ENCODE measurements around the gene KRTAP10-2.
"Not testable (repeated sequence)": the region's sequence is repeated elsewhere in the genome, so short reads cannot be mapped to it uniquely, and the experiment has no call there.

Gene KRTAP10-2

DNA sequence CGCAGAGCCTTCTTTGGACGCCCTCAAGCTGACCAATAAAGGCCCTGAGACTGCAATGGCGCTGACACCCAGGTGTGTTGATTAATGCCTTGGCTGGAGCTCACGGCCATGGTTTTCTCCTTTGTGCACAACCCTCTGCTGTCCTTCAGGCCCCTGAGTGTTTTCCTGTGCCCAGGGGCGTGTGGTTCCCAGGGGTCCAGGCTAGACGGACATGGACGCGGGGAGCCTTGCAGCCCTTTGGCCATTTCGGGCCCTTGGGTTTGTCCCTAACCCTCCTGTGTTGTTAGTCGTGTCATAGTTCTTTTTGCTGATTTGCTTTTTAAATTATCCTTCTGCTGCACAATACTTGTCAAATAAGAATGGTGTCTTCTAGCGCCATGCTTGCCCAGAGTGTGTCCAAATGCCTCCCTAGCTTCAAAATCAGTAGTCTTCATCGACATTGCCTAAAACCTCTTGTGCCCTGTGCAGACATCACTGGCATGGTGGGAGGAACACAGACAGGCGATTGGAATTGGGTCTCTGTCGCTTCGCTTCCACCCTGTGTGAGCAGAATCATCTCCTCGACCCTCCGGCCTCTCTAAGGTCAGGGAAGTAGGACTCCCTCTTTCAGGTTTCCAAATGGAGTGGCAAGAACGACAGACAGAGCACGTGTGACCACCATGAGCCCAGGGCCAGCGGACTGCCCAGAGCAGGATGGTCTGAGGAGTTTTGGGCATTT lies 24.2 kb upstream of the KRTAP10-2 start:
- no peak for DNase-seq (ENCODE audit: low spot score)
- in situ Hi-C loops (cut with MboI; ENCODE audit: low pct_unique_long_range_greater_than_20kb, low sequenced_read_pairs, unreplicated experiment), result no loop called here

DNA sequence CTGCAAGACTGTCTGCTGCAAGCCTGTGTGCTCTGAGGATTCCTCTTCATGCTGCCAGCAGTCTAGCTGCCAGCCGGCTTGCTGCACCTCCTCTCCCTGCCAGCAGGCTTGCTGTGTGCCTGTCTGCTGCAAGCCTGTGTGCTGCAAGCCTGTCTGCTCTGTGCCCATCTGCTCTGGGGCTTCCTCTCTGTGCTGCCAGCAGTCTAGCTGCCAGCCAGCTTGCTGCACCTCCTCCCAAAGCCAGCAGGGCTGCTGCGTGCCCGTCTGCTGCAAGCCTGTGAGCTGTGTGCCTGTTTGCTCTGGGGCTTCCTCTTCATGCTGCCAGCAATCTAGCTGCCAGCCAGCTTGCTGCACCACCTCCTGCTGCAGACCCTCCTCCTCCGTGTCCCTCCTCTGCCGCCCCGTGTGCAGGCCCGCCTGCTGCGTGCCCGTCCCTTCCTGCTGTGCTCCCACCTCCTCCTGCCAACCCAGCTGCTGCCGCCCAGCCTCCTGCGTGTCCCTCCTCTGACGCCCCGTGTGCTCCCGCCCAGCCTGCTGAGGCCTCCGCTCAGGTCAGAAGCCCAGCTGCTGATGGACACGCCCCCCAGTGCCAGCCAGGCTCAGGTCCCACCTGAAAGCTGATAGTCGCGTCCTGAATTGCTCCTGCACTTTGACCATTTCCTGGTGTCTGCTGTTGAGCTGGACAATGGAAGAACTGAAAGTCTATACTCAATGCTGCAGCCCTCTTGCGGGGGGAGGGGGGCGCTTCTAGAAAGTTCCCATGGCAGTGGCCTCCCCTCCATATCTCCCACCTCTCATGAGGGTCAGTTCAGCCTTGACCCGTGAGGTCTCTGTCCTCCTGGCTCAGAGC lies 23.4 kb upstream of the KRTAP10-2 start:
- no peak for DNase-seq (ENCODE audit: low spot score)
- in situ Hi-C loops (cut with MboI; ENCODE audit: low pct_unique_long_range_greater_than_20kb, low sequenced_read_pairs, unreplicated experiment), result no loop called here
- TF ChIP-seq, protein P1, sequence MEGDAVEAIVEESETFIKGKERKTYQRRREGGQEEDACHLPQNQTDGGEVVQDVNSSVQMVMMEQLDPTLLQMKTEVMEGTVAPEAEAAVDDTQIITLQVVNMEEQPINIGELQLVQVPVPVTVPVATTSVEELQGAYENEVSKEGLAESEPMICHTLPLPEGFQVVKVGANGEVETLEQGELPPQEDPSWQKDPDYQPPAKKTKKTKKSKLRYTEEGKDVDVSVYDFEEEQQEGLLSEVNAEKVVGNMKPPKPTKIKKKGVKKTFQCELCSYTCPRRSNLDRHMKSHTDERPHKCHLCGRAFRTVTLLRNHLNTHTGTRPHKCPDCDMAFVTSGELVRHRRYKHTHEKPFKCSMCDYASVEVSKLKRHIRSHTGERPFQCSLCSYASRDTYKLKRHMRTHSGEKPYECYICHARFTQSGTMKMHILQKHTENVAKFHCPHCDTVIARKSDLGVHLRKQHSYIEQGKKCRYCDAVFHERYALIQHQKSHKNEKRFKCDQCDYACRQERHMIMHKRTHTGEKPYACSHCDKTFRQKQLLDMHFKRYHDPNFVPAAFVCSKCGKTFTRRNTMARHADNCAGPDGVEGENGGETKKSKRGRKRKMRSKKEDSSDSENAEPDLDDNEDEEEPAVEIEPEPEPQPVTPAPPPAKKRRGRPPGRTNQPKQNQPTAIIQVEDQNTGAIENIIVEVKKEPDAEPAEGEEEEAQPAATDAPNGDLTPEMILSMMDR (IDR thresholded peaks at IDR 0.05; ENCODE audit: extremely low read depth, insufficient read depth, missing control alignments), result no peak

More for the DNA sequence above, 24.2 kb upstream of the KRTAP10-2 start:
- TF ChIP-seq, protein P1 (IDR thresholded peaks at IDR 0.05; ENCODE audit: extremely low read depth, insufficient read depth, missing control alignments), result no peak

DNA sequence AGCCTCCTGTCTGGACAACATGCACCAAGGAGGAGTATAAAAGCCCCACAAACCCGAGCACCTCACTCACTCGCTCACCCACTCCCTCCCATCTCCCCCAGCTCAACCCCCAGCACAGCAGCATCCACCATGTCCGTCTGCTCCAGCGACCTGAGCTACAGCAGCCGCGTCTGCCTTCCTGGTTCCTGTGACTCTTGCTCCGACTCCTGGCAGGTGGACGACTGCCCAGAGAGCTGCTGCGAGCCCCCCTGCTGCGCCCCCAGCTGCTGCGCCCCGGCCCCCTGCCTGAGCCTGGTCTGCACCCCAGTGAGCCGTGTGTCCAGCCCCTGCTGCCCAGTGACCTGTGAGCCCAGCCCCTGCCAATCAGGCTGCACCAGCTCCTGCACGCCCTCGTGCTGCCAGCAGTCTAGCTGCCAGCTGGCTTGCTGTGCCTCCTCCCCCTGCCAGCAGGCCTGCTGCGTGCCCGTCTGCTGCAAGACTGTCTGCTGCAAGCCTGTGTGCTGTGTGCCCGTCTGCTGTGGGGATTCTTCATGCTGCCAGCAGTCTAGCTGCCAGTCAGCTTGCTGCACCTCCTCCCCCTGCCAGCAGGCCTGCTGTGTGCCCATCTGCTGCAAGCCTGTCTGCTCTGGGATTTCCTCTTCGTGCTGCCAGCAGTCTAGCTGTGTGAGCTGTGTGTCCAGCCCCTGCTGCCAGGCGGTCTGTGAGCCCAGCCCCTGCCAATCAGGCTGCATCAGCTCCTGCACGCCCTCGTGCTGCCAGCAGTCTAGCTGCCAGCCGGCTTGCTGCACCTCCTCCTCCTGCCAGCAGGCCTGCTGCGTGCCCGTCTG lies 22.5 kb upstream of the KRTAP10-2 start, which contains the start of gene KRTAP10-4:
Gene KRTAP10-4 (plus strand): TSS at position 100 of the 827 bp plus-strand sequence. CDS start 30 bp downstream, at position 130.
- in situ Hi-C loops (cut with MboI; ENCODE audit: low pct_unique_long_range_greater_than_20kb, low sequenced_read_pairs, unreplicated experiment), result not testable (repeated sequence)

DNA sequence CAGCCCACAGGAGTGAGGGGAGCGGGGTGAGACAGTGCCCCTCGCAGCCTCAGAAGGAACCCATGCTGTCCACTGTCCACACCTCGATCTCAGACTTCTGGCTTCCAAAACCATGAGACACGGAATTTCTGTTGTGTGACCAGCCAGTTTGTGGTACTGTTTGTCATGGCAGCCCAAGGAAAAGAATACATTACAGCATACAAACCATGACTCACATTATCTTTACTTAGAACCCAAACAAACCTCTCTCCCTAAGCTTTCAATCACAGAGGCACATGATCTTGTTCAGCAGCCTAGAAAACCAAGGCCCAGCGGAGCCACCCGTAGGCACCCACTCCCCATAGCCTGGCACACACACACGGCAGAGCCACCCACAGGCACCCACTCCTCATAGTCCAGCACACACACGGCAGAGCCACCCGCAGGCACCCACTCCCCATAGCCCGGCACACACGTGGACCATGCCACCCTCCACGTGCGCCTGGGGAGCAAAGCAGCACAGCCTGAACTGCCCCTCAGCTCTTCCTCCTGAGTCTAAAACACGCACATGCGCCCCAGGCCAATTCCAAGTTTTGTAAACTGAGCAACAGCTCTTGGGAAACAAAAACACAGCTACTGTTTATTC lies 21.8 kb upstream of the KRTAP10-2 start:
- in situ Hi-C loops (cut with MboI; ENCODE audit: low pct_unique_long_range_greater_than_20kb, low sequenced_read_pairs, unreplicated experiment), result no loop called here

More for the DNA sequence above, 22.5 kb upstream of the KRTAP10-2 start, which contains the start of gene KRTAP10-4:
- DNase-seq (ENCODE audit: low spot score), result not testable (repeated sequence)

DNA sequence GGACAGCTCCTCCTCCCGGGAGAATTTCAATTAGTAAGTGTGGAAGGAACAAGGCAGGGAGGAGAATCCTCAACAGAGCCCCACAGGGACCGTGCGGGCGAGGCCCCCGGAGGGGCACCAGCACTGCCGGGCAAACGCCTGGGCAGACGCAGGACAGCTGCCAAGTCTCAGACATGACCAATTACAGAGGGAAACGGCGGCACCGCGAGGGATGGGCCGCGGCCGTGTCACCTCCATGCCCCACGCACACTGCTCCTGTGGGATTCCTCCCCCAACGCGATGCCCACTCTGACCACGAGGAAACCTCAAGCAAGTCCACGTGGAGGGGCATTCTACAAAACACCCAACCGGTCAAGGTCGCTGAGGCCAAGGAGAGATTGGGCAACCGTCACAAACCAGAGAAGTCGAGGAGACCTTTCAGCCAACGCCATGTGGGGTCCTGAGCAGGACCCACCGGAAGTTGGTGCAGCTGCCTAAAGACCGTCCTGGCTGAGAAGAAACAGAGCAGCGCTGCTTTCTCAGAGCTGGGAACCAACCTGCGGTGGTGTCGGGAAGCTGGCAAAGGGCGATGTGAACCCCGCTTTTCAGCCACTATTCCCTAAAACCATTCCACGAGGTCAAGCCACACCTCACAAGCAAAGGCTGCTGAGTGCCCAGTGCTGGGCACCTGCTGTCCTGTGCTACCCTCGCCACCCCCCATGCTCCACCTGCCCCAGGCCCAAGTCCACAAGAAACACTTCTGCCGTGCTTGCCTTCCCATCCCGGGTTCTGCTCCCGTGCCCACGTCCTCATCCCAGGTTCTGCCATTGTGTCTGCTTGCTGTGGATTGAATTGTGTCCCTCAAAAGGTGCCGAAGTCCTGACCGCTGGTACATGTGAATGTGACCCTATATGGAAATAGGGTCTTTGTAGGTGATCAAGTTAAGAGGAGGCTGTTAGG lies 20.8 kb upstream of the KRTAP10-2 start:
- in situ Hi-C loops (cut with MboI; ENCODE audit: low pct_unique_long_range_greater_than_20kb, low sequenced_read_pairs, unreplicated experiment), result no loop called here
- DNase-seq (ENCODE audit: low spot score), result no peak
- TF ChIP-seq, protein P1 (IDR thresholded peaks at IDR 0.05; ENCODE audit: extremely low read depth, insufficient read depth, missing control alignments), result no peak

More for the DNA sequence above, 21.8 kb upstream of the KRTAP10-2 start:
- DNase-seq (ENCODE audit: low spot score), result no peak
- TF ChIP-seq, protein P1 (IDR thresholded peaks at IDR 0.05; ENCODE audit: extremely low read depth, insufficient read depth, missing control alignments), result no peak

DNA sequence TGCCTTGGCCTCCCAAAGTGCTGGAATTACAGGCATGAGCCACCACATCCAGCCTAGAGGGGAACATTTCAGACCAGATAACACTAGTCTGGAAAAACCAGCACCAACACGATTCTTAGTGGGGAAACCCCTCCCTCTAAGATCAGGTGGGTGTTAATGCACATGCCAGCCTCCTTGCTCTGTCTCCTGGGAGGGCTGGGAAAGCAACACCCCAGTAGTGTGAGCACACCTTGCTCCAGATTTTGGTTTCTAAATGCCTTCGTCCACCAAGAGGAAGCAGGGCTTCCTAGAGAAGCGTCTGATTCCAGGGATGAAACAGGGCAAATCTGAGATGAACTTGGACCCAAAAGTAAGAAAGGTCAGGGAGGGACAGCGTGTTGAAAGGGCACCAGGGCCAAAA lies 20.0 kb upstream of the KRTAP10-2 start:
- TF ChIP-seq, protein P1 (IDR thresholded peaks at IDR 0.05; ENCODE audit: extremely low read depth, insufficient read depth, missing control alignments), result no peak
- in situ Hi-C loops (cut with MboI; ENCODE audit: low pct_unique_long_range_greater_than_20kb, low sequenced_read_pairs, unreplicated experiment), result no loop called here
- DNase-seq (ENCODE audit: low spot score), result no peak

Data from GM13977 (cell line).